SHP77 treated with DMSO at 0.1 percent for 48 hours (cell line): ENCODE measurements around the gene CLEC14A.

Experiments used
- DNase-seq: peaks from one replicate; lab custom pipeline; 2025; lab: John Stamatoyannopoulos, UW

The CLEC14A gene

GRCh38 chr14:38248321-38249028 lies 7.4 kb downstream of the CLEC14A start:
- DNase-seq, result no peak

- DNase-seq, result no peak
Measured at GRCh38 chr14:38243696-38244240, 12.1 kb downstream of the CLEC14A start.

- no peak for DNase-seq
Measured at GRCh38 chr14:38238878-38239277, 17.0 kb downstream of the CLEC14A start.

GRCh38 chr14:38238332-38238731 lies 17.6 kb downstream of the CLEC14A start:
- DNase-seq, result no peak

- DNase-seq, result no peak
Measured at GRCh38 chr14:38233218-38233617, 22.7 kb downstream of the CLEC14A start.

- DNase-seq, result no peak
Measured at GRCh38 chr14:38226366-38226765, 29.5 kb downstream of the CLEC14A start.

- no peak for DNase-seq
Measured at GRCh38 chr14:38225946-38226345, 29.9 kb downstream of the CLEC14A start.

- DNase-seq, result no peak
Measured at GRCh38 chr14:38224338-38224737, 31.6 kb downstream of the CLEC14A start.

- DNase-seq, result no peak
Measured at GRCh38 chr14:38221077-38221476, 34.8 kb downstream of the CLEC14A start.

- no peak for DNase-seq
Measured at GRCh38 chr14:38217553-38217952, 38.3 kb downstream of the CLEC14A start.

GRCh38 chr14:38213001-38213400 lies 42.9 kb downstream of the CLEC14A start:
- no peak for DNase-seq

GRCh38 chr14:38212111-38212510 lies 43.8 kb downstream of the CLEC14A start:
- no peak for DNase-seq

GRCh38 chr14:38211255-38211735 lies 44.6 kb downstream of the CLEC14A start:
- no peak for DNase-seq

GRCh38 chr14:38210587-38211216 lies 45.2 kb downstream of the CLEC14A start:
- DNase-seq, result no peak

- no peak for DNase-seq
Measured at GRCh38 chr14:38209572-38210557, 46.0 kb downstream of the CLEC14A start.

GRCh38 chr14:38208618-38209562 lies 47.0 kb downstream of the CLEC14A start:
- DNase-seq, result no peak

GRCh38 chr14:38207736-38208617 lies 47.9 kb downstream of the CLEC14A start, which contains the start of gene SSTR1:
Gene SSTR1 (plus strand): TSS chr14:38207904. CDS start chr14:38209390, 1,486 bp downstream.
- no peak for DNase-seq

GRCh38 chr14:38207377-38207735 lies 48.5 kb downstream of the CLEC14A start:
- no peak for DNase-seq

- no peak for DNase-seq
Measured at GRCh38 chr14:38206689-38207376, 49.1 kb downstream of the CLEC14A start.
